ENCODE results near the gene CLMN. TPM values are rescaled to one million over a fixed set of nuclear protein-coding genes. Genes with fewer than 3 reads are reported as not detected.

CLMN gene
- total and polyA plus RNA-seq, 2 donors (not counting 1 experiment from before 2014, with no cell fraction given): 9.6 to 51.5 TPM

- ATAC-seq (ENCODE audit: low read depth): peak; percentile 50
These were observed 24.7 kb downstream of the CLMN start for GRCh38 chr14:95294834-95295599.

GRCh38 chr14:95294320-95294719 lies 25.4 kb downstream of the CLMN start:
- H2AFZ ChIP-seq (ENCODE audit: insufficient read depth, low read depth, low read length, poor library complexity, severe bottlenecking): no peak overlapping the region
- H3K9me3 Mint-ChIP-seq (ENCODE audit: insufficient read depth): no peaks in the 10 kb centered on the region
- no peak overlapping the region for H3K27ac ChIP-seq (ENCODE audit: low read length in 2 of 2)
- CTCF ChIA-PET: no interaction called here
- POLR2A ChIA-PET: no interaction called here
- peaks cover 62% of the 10 kb centered on the region for H3K4me1 Mint-ChIP-seq
- DNase-seq (no peak), ATAC-seq (ENCODE audit: low read depth) (no peak)
- no peak overlapping the region for H3K4me2 ChIP-seq (replicated peaks; ENCODE audit: low read depth, low read length, poor library complexity, severe bottlenecking)
- H3K36me3 ChIP-seq (replicated peaks in 1 of 2; ENCODE audit: control extremely low read depth in 1 of 2, control insufficient read depth in 1 of 2, extremely low read depth in 1 of 2, insufficient read depth in 2 of 2, low read length in 1 of 2): no peaks in the 10 kb centered on the region
- H3K27me3 Mint-ChIP-seq: no peaks in the 10 kb centered on the region
- H3K4me3 ChIP-seq (ENCODE audit: control extremely low read depth in 1 of 5, extremely low read depth in 1 of 5, insufficient read depth in 1 of 5, low read depth in 2 of 5, low read length in 4 of 5): no peak overlapping the region
- H3K4me1 ChIP-seq (ENCODE audit: control insufficient read depth in 2 of 2, insufficient read depth in 2 of 2, low read length in 2 of 2): peaks cover 34 to 43% of the 10 kb centered on the region in 2 donors
- H3K79me2 ChIP-seq (ENCODE audit: control insufficient read depth, insufficient read depth, low read length): peaks cover 10% of the 10 kb centered on the region
- intact Hi-C loops (cut with micrococcal nuclease): no loop called here
- H3K27ac Mint-ChIP-seq: no peak overlapping the region
- no peaks in the 10 kb centered on the region for H3K27me3 ChIP-seq (replicated peaks in 1 of 4; ENCODE audit: control extremely low read depth in 1 of 4, control insufficient read depth in 3 of 4, insufficient read depth in 4 of 4, low read length in 3 of 4)
- WGBS (ENCODE audit: insufficient coverage): 100% methylated on average over 1 of the region's 7 CpGs
- TF ChIP-seq EZH2 (IDR thresholded peaks at IDR 0.05; ENCODE audit: borderline replicate concordance, insufficient read depth, low read depth, low read length, poor library complexity, severe bottlenecking): no peak
- TF ChIP-seq, protein P1, sequence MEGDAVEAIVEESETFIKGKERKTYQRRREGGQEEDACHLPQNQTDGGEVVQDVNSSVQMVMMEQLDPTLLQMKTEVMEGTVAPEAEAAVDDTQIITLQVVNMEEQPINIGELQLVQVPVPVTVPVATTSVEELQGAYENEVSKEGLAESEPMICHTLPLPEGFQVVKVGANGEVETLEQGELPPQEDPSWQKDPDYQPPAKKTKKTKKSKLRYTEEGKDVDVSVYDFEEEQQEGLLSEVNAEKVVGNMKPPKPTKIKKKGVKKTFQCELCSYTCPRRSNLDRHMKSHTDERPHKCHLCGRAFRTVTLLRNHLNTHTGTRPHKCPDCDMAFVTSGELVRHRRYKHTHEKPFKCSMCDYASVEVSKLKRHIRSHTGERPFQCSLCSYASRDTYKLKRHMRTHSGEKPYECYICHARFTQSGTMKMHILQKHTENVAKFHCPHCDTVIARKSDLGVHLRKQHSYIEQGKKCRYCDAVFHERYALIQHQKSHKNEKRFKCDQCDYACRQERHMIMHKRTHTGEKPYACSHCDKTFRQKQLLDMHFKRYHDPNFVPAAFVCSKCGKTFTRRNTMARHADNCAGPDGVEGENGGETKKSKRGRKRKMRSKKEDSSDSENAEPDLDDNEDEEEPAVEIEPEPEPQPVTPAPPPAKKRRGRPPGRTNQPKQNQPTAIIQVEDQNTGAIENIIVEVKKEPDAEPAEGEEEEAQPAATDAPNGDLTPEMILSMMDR (IDR thresholded peaks at IDR 0.05): no peak
- H3K9ac ChIP-seq (ENCODE audit: low read length): no peak overlapping the region
- peaks cover 5% of the 10 kb centered on the region for H4K20me1 ChIP-seq (ENCODE audit: control insufficient read depth, insufficient read depth, low read length, poor library complexity, severe bottlenecking)
- H3K4me3 Mint-ChIP-seq: no peak overlapping the region
- H3K9me3 ChIP-seq (ENCODE audit: control extremely low read depth in 1 of 3, control insufficient read depth in 2 of 3, insufficient read depth in 1 of 3, low read length in 2 of 3): peaks cover 0 to 5% (median 0%) of the 10 kb centered on the region in 3 donors

More at GRCh38 chr14:95294834-95295599, 24.7 kb downstream of the CLMN start:
- Histone ChIP-seq H3K27ac (ENCODE audit: low read length in 2 of 2) (no peak overlapping the region), H3K9ac (ENCODE audit: low read length) (no peak overlapping the region), H3K27me3 (replicated peaks in 1 of 4; ENCODE audit: control extremely low read depth in 1 of 4, control insufficient read depth in 3 of 4, insufficient read depth in 4 of 4, low read length in 3 of 4) (no peaks in the 10 kb centered on the region), H3K4me3 (ENCODE audit: control extremely low read depth in 1 of 5, extremely low read depth in 1 of 5, insufficient read depth in 1 of 5, low read depth in 2 of 5, low read length in 4 of 5) (no peak overlapping the region), H3K9me3 (ENCODE audit: control extremely low read depth in 1 of 3, control insufficient read depth in 2 of 3, insufficient read depth in 1 of 3, low read length in 2 of 3) (peaks cover 0 to 5% (median 0%) of the 10 kb centered on the region in 3 donors), H2AFZ (ENCODE audit: insufficient read depth, low read depth, low read length, poor library complexity, severe bottlenecking) (no peak overlapping the region), H3K36me3 (replicated peaks in 1 of 2; ENCODE audit: control extremely low read depth in 1 of 2, control insufficient read depth in 1 of 2, extremely low read depth in 1 of 2, insufficient read depth in 2 of 2, low read length in 1 of 2) (no peaks in the 10 kb centered on the region), H3K4me1 (ENCODE audit: control insufficient read depth in 2 of 2, insufficient read depth in 2 of 2, low read length in 2 of 2) (peaks cover 37 to 47% of the 10 kb centered on the region in 2 donors), H3K79me2 (ENCODE audit: control insufficient read depth, insufficient read depth, low read length) (peaks cover 5% of the 10 kb centered on the region), H3K4me2 (replicated peaks; ENCODE audit: low read depth, low read length, poor library complexity, severe bottlenecking) (no peak overlapping the region), H4K20me1 (ENCODE audit: control insufficient read depth, insufficient read depth, low read length, poor library complexity, severe bottlenecking) (peaks cover 5% of the 10 kb centered on the region)
- Mint-ChIP-seq H3K27ac (no peak overlapping the region), H3K4me1 (peaks cover 69% of the 10 kb centered on the region), H3K9me3 (ENCODE audit: insufficient read depth) (no peaks in the 10 kb centered on the region), H3K4me3 (no peak overlapping the region), H3K27me3 (no peaks in the 10 kb centered on the region)
- POLR2A ChIA-PET: no interaction called here
- no peak for DNase-seq
- WGBS (ENCODE audit: insufficient coverage): 77% methylated on average over 9 of the region's 9 CpGs
- intact Hi-C loops (cut with micrococcal nuclease): no loop called here
- TF ChIP-seq EZH2 (IDR thresholded peaks at IDR 0.05; ENCODE audit: borderline replicate concordance, insufficient read depth, low read depth, low read length, poor library complexity, severe bottlenecking): no peak
- TF ChIP-seq, protein P1 (IDR thresholded peaks at IDR 0.05): no peak
- CTCF ChIA-PET: interaction anchor here (1.1 kb wide), 1 partner anchor 66 kb away, joined by 4 read pairs; no protein-coding TSS in a partner anchor
